Epithelial cell of esophagus (primary cell): ENCODE data around the gene LTBR.

ENCODE experiments used
- DNase-seq: peaks from one replicate; pipeline ENCODE4 v3.0.0; 2010; ENCODE audit warnings: low read depth
- H3K4me3 ChIP-seq: 2 replicates; pipeline ENCODE4 v1.5.1; 2011; ENCODE audit warnings: mild to moderate bottlenecking, low read length, control low read depth
- CTCF ChIP-seq: IDR thresholded peaks from 2 replicates; pipeline ENCODE4 v1.5.1; 2011; ENCODE audit warnings: low read depth, mild to moderate bottlenecking, low read length, control low read depth, inconsistent platforms; ENCODE audit not compliant: insufficient read depth; ENCODE audit errors: missing control alignments

Gene LTBR

GRCh38 chr12:6383572-6384498 is at the start of gene LTBR:
LTBR (plus strand) TSS chr12:6384162; CDS start chr12:6384359, 197 bp downstream.
- DNase-seq = peak; percentile 95
- H3K4me3 ChIP-seq = peak within 1 kb of the TSS; percentile 87
- TF ChIP-seq CTCF = no peak

GRCh38 chr12:6334359-6334758 is 49.6 kb upstream of the LTBR start:
- TF ChIP-seq CTCF = no peak
- no peak overlapping the region for H3K4me3 ChIP-seq
- no peak for DNase-seq

GRCh38 chr12:6334940-6335450 is 49.0 kb upstream of the LTBR start:
- TF ChIP-seq CTCF = no peak
- H3K4me3 ChIP-seq = peak overlapping the region; percentile 33
- no peak for DNase-seq

- DNase-seq = peak; percentile 88
- H3K4me3 ChIP-seq = peak overlapping the region; percentile 33
- peak; percentile 58 for TF ChIP-seq CTCF
These were observed 48.4 kb upstream of the LTBR start for GRCh38 chr12:6335451-6336078.

- peak; percentile 99 for DNase-seq
- H3K4me3 ChIP-seq = peak overlapping the region; percentile 33
- TF ChIP-seq CTCF = no peak
These were observed 47.7 kb upstream of the LTBR start for GRCh38 chr12:6336079-6336888.

GRCh38 chr12:6336889-6337853 is 46.8 kb upstream of the LTBR start:
- no peak for DNase-seq
- TF ChIP-seq CTCF = no peak
- peak overlapping the region; percentile 32 for H3K4me3 ChIP-seq
